K562 (cell line): ENCODE data around the gene IKZF3. TPM values are rescaled to one million over a fixed set of nuclear protein-coding genes. Genes with fewer than 3 reads are reported as not detected.

Source experiments
- BRD9 ChIP-seq: fragments of 450-650 bp; IDR thresholded peaks from 2 replicates; pipeline ENCODE4 v1.6.1; 2018; ENCODE audit warnings: low read depth; ENCODE audit not compliant: partially characterized antibody
- CBFA2T3 ChIP-seq: fragments of 450-650 bp; IDR thresholded peaks from 2 replicates; pipeline ENCODE4 v1.6.1; 2017
- CCNT2 ChIP-seq: IDR thresholded peaks from 2 replicates; pipeline ENCODE4 v1.6.1; 2011; ENCODE audit warnings: borderline replicate concordance, low read depth, mild to moderate bottlenecking, moderate library complexity, mixed read lengths, low read length; ENCODE audit not compliant: insufficient read length; ENCODE audit errors: extremely low read depth
- E2F5 ChIP-seq: sonication (generic); formaldehyde crosslinking; IDR thresholded peaks from 2 replicates; pipeline ENCODE4 v1.8.0; 2022; ENCODE audit warnings: mild to moderate bottlenecking, missing genetic modification reagents
- EP400 ChIP-seq: fragments of 450-650 bp; IDR thresholded peaks from 2 replicates; pipeline ENCODE4 v1.6.1; 2017; ENCODE audit warnings: antibody characterized with exemption, mild to moderate bottlenecking, moderate library complexity
- ERF ChIP-seq: fragments of 450-650 bp; formaldehyde crosslinking; IDR thresholded peaks from 2 replicates; pipeline ENCODE4 v1.4.0; 2020; ENCODE audit warnings: mild to moderate bottlenecking, mixed read lengths
- ESRRA ChIP-seq: fragments of 450-650 bp; IDR thresholded peaks from 2 replicates; pipeline ENCODE4 v1.6.1; 2014; ENCODE audit warnings: low read depth, mild to moderate bottlenecking, moderate library complexity, borderline replicate concordance
- FOXJ3 ChIP-seq: sonication (generic); formaldehyde crosslinking; IDR thresholded peaks from 2 replicates; pipeline ENCODE4 v1.4.0; 2020; ENCODE audit warnings: mild to moderate bottlenecking, missing genetic modification reagents
- ID3 ChIP-seq, 2 experiments: fragments of 250-450 bp in 1 of 2; fragments of 450-650 bp in 1 of 2; sonication (Bioruptor Pico) in 1 of 2; IDR thresholded peaks; 2 replicates each; pipeline versions ENCODE4 v1.6.1 to v1.8.0; 2016 to 2021; ENCODE audit warnings: mild to moderate bottlenecking in 2 of 2, moderate library complexity in 2 of 2, missing compliant biosample characterization in 1 of 2, missing genetic modification characterization in 1 of 2
- NONO ChIP-seq, 2 experiments: fragments of 200-400 bp in 1 of 2; fragments of 450-650 bp in 1 of 2; formaldehyde crosslinking in 1 of 2; IDR thresholded peaks; 2 replicates each; pipeline ENCODE4 v1.6.1; 2017; ENCODE audit warnings: low read depth in 2 of 2, mild to moderate bottlenecking in 2 of 2, moderate library complexity in 2 of 2, low read length in 1 of 2
- POLR2A ChIP-seq: fragments of 450-650 bp; conservative IDR thresholded peaks from 2 replicates; pipeline ENCODE4 v1.6.1; 2016
- REST ChIP-seq, 2 experiments: fragments of 450-650 bp; formaldehyde crosslinking in 1 of 2; IDR thresholded peaks; 2 replicates each; pipeline versions ENCODE4 v1.4.0 to v1.6.1; 2014 to 2020; ENCODE audit warnings: mild to moderate bottlenecking in 2 of 2, borderline replicate concordance in 1 of 2, low read depth in 1 of 2
- SETDB1 ChIP-seq: IDR thresholded peaks from one replicate; pipeline ENCODE4 v1.6.1; 2012; ENCODE audit warnings: low read length, control low read depth, inconsistent platforms
- SIN3A ChIP-seq, 2 experiments: fragments of 150-350 bp in 1 of 2; IDR thresholded peaks; 2 replicates each; pipeline ENCODE4 v1.6.1; 2011 to 2016; ENCODE audit warnings: borderline replicate concordance in 2 of 2, low read depth in 2 of 2, low read length in 2 of 2, mild to moderate bottlenecking in 2 of 2, moderate library complexity in 2 of 2; ENCODE audit not compliant: control insufficient read depth in 1 of 2
- STAG1 ChIP-seq: sonication (generic); formaldehyde crosslinking; IDR thresholded peaks from 2 replicates; pipeline ENCODE4 v1.5.0; 2020; ENCODE audit warnings: missing genetic modification reagents, borderline replicate concordance
- TBP ChIP-seq: optimal IDR thresholded peaks from 2 replicates; pipeline ENCODE3; 2011; ENCODE audit warnings: low read depth, low read length, improper control_type of control experiment
- polyA plus RNA-seq, 8 experiments: library from polyadenylated mRNA; depleted of rRNA in 4 of 8; stranded (reverse) in 5 of 8; unstranded in 3 of 8; fragments of >200 nt; fragmentation: Nextera tagmentation in 2 of 8; fragmentation: Illumina TruSeq in 1 of 8; extraction: Ambion mirVana in 2 of 8; extraction: Trizol in 1 of 8; gene quantifications; 2 replicates each; pipeline versions ENCODE4 v1.2.1 to v1.2.3, GENCODE V29; 2011 to 2014; ENCODE audit warnings: inconsistent platforms in 1 of 8, missing spikeins in 1 of 8
- total RNA-seq, 7 experiments: library from RNA; depleted of rRNA in 6 of 7; stranded (reverse); fragments of >200 nt in 6 of 7; fragmentation: Illumina TruSeq in 2 of 7; extraction: Trizol in 2 of 7; gene quantifications; 2 replicates each; pipeline versions ENCODE4 v1.2.1 to v1.2.3, GENCODE V29; 2011 to 2021; ENCODE audit warnings: low replicate concordance in 1 of 7

Gene IKZF3
- total and polyA plus RNA-seq, 9 of the 15 experiments (the other 6 are each of a cell fraction or from before 2014, with no cell fraction given): 0.06 to 1.6 (median 0.62) TPM

- TF ChIP-seq SIN3A (IDR thresholded peaks at IDR 0.05; ENCODE audit: borderline replicate concordance in 2 of 2, control insufficient read depth in 1 of 2, low read depth in 2 of 2, low read length in 2 of 2): peak; percentile 53 to 55; a peak in 1 of 4 replicates
- TF ChIP-seq REST (IDR thresholded peaks at IDR 0.05; ENCODE audit: borderline replicate concordance): peak; percentile 81
- peak; percentile 21; the same call in 1 of the 2 replicates for TF ChIP-seq REST (CRISPR knock-in tag; IDR thresholded peaks at IDR 0.05; ENCODE audit: low read depth)
- peak; percentile 56; the same call in 1 of the 2 replicates for TF ChIP-seq ESRRA
- no peak for TF ChIP-seq SETDB1
- peak; percentile 68 for TF ChIP-seq CCNT2
- TF ChIP-seq NONO (IDR thresholded peaks at IDR 0.05; ENCODE audit: low read depth in 2 of 2, low read length in 1 of 2): peak in 1 of 2 experiments; percentile 71; a peak in 3 of 4 replicates
- TF ChIP-seq ID3 (CRISPR knock-in tag; IDR thresholded peaks at IDR 0.05): no peak
- no peak; the same call in 1 of the 2 replicates for TF ChIP-seq ID3 (tag; IDR thresholded peaks at IDR 0.05)
- TF ChIP-seq STAG1 (CRISPR knock-in tag): peak; percentile 55; the same call in 1 of the 2 replicates
- TF ChIP-seq E2F5 (CRISPR knock-in tag): no peak
- peak; percentile 66; the same call in 1 of the 2 replicates for TF ChIP-seq EP400
- TF ChIP-seq CBFA2T3: 0 out of 2 replicates have a peak, but pooled peaks have one; percentile 18
- TF ChIP-seq POLR2A: peak; percentile 66
- TF ChIP-seq ERF (CRISPR knock-in tag): peak; percentile 83; the same call in 1 of the 2 replicates
- peak; percentile 45 for TF ChIP-seq BRD9
- no peak for TF ChIP-seq FOXJ3 (CRISPR knock-in tag)
- peak; percentile 51 for TF ChIP-seq TBP
Observed at GRCh38 chr17:39754161-39754957, 109.8 kb downstream of the IKZF3 start (continued).
